ENCODE measurements around the gene CPSF7. TPM values are rescaled to one million over a fixed set of nuclear protein-coding genes. Genes with fewer than 3 reads are reported as not detected.

CPSF7 gene
- total RNA-seq, 4 donors from 2014 or later = 29.9 to 45.2 (median 40.7) TPM

DNA sequence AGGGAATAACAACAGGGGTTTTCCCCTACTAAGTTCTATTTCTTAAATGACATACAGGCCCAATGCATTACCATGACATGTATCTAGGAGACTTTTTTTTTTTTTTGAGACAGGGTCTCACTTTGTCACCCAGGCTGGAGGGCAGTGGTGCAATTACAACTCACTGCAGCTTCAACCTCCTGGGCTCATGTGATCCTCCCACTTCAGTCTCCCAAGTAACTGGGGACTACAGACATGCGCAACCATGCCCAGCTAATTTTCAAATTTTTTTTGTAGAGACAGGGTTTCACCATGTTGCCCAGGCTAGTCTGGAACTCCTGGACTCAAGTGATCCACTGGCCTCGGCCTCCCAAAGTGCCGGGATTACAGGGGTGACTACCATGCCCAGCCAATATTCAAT, 7.5 kb downstream of the CPSF7 start:
- Histone ChIP-seq H3K27me3 (no peaks in the 10 kb centered on the region), H3K4me1 (peaks cover 18 to 57% (median 39%) of the 10 kb centered on the region in 4 donors), H3K36me3 (peaks cover 59 to 95% (median 86%) of the 10 kb centered on the region in 4 donors), H3K4me3 (no peak overlapping the region), H3K27ac (replicated peaks in 1 of 4) (no peak overlapping the region), H3K9me3 (no peaks in the 10 kb centered on the region)
- intact Hi-C loops (cut with DNase I) = no loop called here
- 94% methylated on average over 3 of the region's 3 CpGs for WGBS
- DNase-seq (ENCODE audit: extremely low spot score) = no peak
- TF ChIP-seq EP300 (IDR thresholded peaks at IDR 0.05) (no peak), POLR2A (IDR thresholded peaks at IDR 0.05; ENCODE audit: low read depth) (no peak), POLR2AphosphoS5 (IDR thresholded peaks at IDR 0.05) (no peak)
- TF ChIP-seq, protein P1, sequence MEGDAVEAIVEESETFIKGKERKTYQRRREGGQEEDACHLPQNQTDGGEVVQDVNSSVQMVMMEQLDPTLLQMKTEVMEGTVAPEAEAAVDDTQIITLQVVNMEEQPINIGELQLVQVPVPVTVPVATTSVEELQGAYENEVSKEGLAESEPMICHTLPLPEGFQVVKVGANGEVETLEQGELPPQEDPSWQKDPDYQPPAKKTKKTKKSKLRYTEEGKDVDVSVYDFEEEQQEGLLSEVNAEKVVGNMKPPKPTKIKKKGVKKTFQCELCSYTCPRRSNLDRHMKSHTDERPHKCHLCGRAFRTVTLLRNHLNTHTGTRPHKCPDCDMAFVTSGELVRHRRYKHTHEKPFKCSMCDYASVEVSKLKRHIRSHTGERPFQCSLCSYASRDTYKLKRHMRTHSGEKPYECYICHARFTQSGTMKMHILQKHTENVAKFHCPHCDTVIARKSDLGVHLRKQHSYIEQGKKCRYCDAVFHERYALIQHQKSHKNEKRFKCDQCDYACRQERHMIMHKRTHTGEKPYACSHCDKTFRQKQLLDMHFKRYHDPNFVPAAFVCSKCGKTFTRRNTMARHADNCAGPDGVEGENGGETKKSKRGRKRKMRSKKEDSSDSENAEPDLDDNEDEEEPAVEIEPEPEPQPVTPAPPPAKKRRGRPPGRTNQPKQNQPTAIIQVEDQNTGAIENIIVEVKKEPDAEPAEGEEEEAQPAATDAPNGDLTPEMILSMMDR (IDR thresholded peaks at IDR 0.05) = no peak

DNA sequence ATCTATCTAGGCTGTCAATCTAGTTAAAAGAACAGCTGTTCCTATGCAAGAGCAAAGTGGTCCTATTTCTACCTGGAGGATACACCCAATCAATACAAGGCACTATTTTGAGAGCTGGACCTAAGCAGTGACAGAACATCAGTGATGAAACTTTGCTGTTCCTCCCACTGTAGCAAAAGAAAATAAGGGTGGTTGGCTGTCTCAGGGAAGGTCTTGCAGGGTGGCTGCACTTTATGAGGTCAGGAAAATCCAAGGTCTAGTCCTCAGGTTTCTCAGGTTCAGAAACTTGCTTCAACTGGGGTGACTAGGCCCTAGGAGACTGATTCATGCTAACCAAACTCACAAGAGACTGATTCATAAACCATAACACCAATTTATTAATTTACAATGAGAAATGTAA, 11.6 kb downstream of the CPSF7 start:
- TF ChIP-seq POLR2A (IDR thresholded peaks at IDR 0.05; ENCODE audit: low read depth) (no peak), POLR2AphosphoS5 (IDR thresholded peaks at IDR 0.05) (no peak), EP300 (IDR thresholded peaks at IDR 0.05) (no peak)
- TF ChIP-seq, protein P1 (IDR thresholded peaks at IDR 0.05) = no peak
- Histone ChIP-seq H3K27me3 (no peaks in the 10 kb centered on the region), H3K9me3 (no peaks in the 10 kb centered on the region), H3K4me3 (no peak overlapping the region), H3K4me1 (peaks cover 16 to 26% (median 18%) of the 10 kb centered on the region in 4 donors), H3K36me3 (peaks cover 67 to 95% (median 87%) of the 10 kb centered on the region in 4 donors), H3K27ac (replicated peaks in 1 of 4) (peak overlapping the region in 1 of 4 donors; percentile 12)
- DNase-seq (ENCODE audit: extremely low spot score) = no peak
- intact Hi-C loops (cut with DNase I) = no loop called here

DNA sequence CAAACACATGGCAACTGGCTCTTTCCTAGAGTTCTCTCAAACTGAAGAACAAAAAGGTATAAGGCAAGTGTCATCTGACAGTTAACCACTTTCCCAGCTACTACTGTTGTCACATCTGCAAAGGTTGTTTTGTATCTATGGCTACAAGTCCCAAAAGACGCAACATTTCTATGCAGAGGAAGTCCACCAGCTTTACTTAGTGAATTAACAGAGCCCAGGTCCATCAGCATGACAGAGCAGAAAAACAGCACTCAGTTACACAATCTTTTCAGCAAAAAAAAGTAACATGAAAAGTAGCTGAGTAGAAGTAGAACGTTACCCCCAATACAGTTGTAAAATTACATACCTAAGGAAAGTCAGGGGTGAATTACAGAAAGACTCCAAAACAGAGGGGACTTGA, 12.1 kb downstream of the CPSF7 start:
- no peak overlapping the region for H3K4me3 ChIP-seq
- no peaks in the 10 kb centered on the region for H3K27me3 ChIP-seq
- no peaks in the 10 kb centered on the region for H3K9me3 ChIP-seq
- 37% methylated on average over 2 of the region's 2 CpGs for WGBS
- TF ChIP-seq, protein P1 (IDR thresholded peaks at IDR 0.05) = no peak
- TF ChIP-seq EP300 (IDR thresholded peaks at IDR 0.05) (no peak), POLR2AphosphoS5 (IDR thresholded peaks at IDR 0.05) (no peak), POLR2A (IDR thresholded peaks at IDR 0.05; ENCODE audit: low read depth) (no peak)
- peaks cover 16 to 24% (median 17%) of the 10 kb centered on the region in 4 donors for H3K4me1 ChIP-seq
- peak overlapping the region in 1 of 4 donors; percentile 12 for H3K27ac ChIP-seq (replicated peaks in 1 of 4)
- intact Hi-C loops (cut with DNase I) = no loop called here
- H3K36me3 ChIP-seq = peaks cover 72 to 98% (median 92%) of the 10 kb centered on the region in 4 donors
- no peak for DNase-seq (ENCODE audit: extremely low spot score)

DNA sequence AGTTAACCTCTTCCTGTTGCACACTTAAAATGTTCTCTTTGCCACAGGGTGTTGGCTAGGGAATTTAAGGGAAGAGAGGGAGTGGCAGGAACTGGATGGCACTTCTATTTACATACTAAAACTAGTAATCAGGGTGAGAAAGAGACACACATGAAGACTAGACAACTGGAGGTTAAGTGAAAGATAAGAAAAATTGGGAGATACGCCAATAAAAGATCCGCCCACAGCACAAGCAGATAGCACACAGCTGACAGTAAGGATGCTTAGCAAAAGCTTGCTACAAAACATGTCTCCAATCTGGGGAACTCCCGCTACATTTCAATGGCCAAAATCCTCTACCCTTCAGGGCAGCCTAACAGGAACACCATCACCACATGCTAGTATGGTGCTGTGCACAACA, 12.8 kb downstream of the CPSF7 start:
- WGBS = 74% methylated on average over 3 of the region's 3 CpGs
- Histone ChIP-seq H3K9me3 (no peaks in the 10 kb centered on the region), H3K36me3 (peaks cover 79 to 100% (median 99%) of the 10 kb centered on the region in 4 donors), H3K27ac (replicated peaks in 1 of 4) (peak overlapping the region in 1 of 4 donors; percentile 1), H3K27me3 (no peaks in the 10 kb centered on the region), H3K4me3 (no peak overlapping the region), H3K4me1 (peaks cover 11 to 18% (median 14%) of the 10 kb centered on the region in 4 donors)
- no peak for DNase-seq (ENCODE audit: extremely low spot score)
- TF ChIP-seq POLR2AphosphoS5 (IDR thresholded peaks at IDR 0.05) = no peak
- no peak for TF ChIP-seq EP300 (IDR thresholded peaks at IDR 0.05)
- TF ChIP-seq, protein P1 (IDR thresholded peaks at IDR 0.05) = no peak
- no peak for TF ChIP-seq POLR2A (IDR thresholded peaks at IDR 0.05; ENCODE audit: low read depth)
- intact Hi-C loops (cut with DNase I) = no loop called here

DNA sequence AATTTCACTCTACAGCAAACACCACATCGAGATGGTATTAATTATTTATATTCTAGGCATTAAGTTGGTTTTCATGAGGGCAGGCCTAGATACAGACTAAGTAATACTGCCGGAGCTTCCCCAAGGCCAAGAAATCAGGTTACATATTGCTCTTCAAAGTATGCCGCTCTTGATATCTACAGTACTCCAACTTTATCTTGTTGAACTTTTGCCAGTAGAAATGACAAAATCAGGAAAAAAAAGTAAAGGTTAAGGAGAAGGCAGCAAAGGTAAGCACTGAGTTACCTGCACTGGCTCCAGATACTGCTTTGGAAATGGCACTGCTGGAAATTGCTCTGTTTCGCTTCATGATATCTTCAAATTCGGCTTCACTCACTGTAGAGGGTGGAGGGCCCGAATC, 14.4 kb downstream of the CPSF7 start:
- Histone ChIP-seq H3K36me3 (peaks cover 86 to 100% (median 100%) of the 10 kb centered on the region in 4 donors), H3K27me3 (no peaks in the 10 kb centered on the region), H3K9me3 (no peaks in the 10 kb centered on the region), H3K27ac (replicated peaks in 1 of 4) (no peak overlapping the region), H3K4me1 (peaks cover 7 to 18% (median 14%) of the 10 kb centered on the region in 4 donors), H3K4me3 (no peak overlapping the region)
- TF ChIP-seq EP300 (IDR thresholded peaks at IDR 0.05) = no peak
- no peak for DNase-seq (ENCODE audit: extremely low spot score)
- intact Hi-C loops (cut with DNase I) = no loop called here
- WGBS = 94% methylated on average over 6 of the region's 6 CpGs
